Activated naive CD4-positive, alpha-beta T cell treated with Interleukin-2 at 50 U/mL for 16 hours (primary cell): ENCODE measurements around the gene TCTN2.

Experiments
- DNase-seq: peaks from one replicate; pipeline ENCODE4 v3.0.0-alpha.2; 2020

Gene TCTN2

GRCh38 chr12:123670882-123671728, at the start of gene TCTN2:
TCTN2 (plus strand) TSS chr12:123671113; CDS start chr12:123671241, 128 bp downstream.
- DNase-seq, result peak; percentile 95

GRCh38 chr12:123621619-123622530, 49.0 kb upstream of the TCTN2 start:
- no peak for DNase-seq

- DNase-seq, result peak; percentile 98
Observed at GRCh38 chr12:123633379-123634141, 37.4 kb upstream of the TCTN2 start, which contains the start of the genes EIF2B1 and GTF2H3. EIF2B1 (minus strand) TSS chr12:123633686; CDS start chr12:123633557, 129 bp downstream. GTF2H3 (plus strand) TSS chr12:123633829; CDS start chr12:123633860, 31 bp downstream.

GRCh38 chr12:123634142-123634561, 36.8 kb upstream of the TCTN2 start:
- DNase-seq, result no peak

- no peak for DNase-seq
Observed at GRCh38 chr12:123643911-123644310, 27.0 kb upstream of the TCTN2 start.

GRCh38 chr12:123645380-123645779, 25.5 kb upstream of the TCTN2 start:
- no peak for DNase-seq

GRCh38 chr12:123645878-123646277, 25.0 kb upstream of the TCTN2 start:
- no peak for DNase-seq

- no peak for DNase-seq
Observed at GRCh38 chr12:123648401-123648800, 22.5 kb upstream of the TCTN2 start.

GRCh38 chr12:123654129-123654701, 16.7 kb upstream of the TCTN2 start:
- no peak for DNase-seq

- no peak for DNase-seq
Observed at GRCh38 chr12:123655420-123655819, 15.5 kb upstream of the TCTN2 start.

GRCh38 chr12:123656392-123656791, 14.5 kb upstream of the TCTN2 start:
- no peak for DNase-seq

GRCh38 chr12:123657211-123657610, 13.7 kb upstream of the TCTN2 start:
- no peak for DNase-seq

GRCh38 chr12:123659996-123660727, 10.8 kb upstream of the TCTN2 start:
- DNase-seq, result no peak

- no peak for DNase-seq
Observed at GRCh38 chr12:123667771-123668170, 3.1 kb upstream of the TCTN2 start.

- no peak for DNase-seq
Observed at GRCh38 chr12:123671876-123672275, 963 bp downstream of the TCTN2 start.

GRCh38 chr12:123675436-123675835, 4.5 kb downstream of the TCTN2 start:
- no peak for DNase-seq

GRCh38 chr12:123676616-123677320, 5.9 kb downstream of the TCTN2 start:
- no peak for DNase-seq

- no peak for DNase-seq
Observed at GRCh38 chr12:123678981-123679380, 8.1 kb downstream of the TCTN2 start.

GRCh38 chr12:123681605-123682004, 10.7 kb downstream of the TCTN2 start:
- DNase-seq, result no peak

- no peak for DNase-seq
Observed at GRCh38 chr12:123683964-123684363, 13.1 kb downstream of the TCTN2 start.

- DNase-seq, result no peak
Observed at GRCh38 chr12:123686636-123687190, 15.8 kb downstream of the TCTN2 start.
